NCI-H69 (cell line): ENCODE results near the gene BRAT1.

Experiments
- DNase-seq: peaks from one replicate; lab custom pipeline; 2025; lab: John Stamatoyannopoulos, UW

BRAT1 gene

DNA sequence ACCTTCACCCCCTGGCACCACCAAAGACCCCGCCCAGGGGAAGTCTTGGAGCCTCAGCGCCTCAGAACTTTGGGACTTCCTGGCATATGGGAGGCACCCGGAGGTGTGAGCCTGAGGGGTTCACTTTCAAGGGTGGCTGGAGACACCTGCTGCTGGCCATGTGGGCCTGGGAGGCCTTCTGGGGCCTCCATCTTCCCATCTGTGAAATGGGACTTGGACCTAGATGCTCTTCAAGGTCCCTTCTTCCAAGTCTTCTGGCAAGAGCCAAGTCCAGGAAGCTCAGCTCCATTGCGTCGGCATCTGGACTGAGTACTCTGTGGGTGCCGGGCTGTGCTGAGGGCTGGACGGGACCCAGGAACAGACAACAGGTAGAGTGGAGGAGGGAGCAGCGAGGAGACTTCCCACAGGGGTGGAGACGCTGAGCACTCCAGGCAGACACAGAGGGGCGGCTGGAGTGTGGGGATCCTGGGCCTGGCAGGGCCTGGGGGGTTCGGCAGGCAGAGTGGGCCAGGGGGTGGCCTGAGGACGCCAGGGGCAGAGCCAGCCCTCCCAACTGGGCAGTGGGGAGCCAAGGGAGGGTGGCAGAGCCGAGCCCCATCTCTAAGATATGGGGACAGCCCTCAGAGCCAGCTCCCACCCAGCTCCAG is 45.1 kb downstream of the BRAT1 start:
- DNase-seq, result no peak

GRCh38 chr7:2509298-2509906 is 45.9 kb downstream of the BRAT1 start:
- DNase-seq, result no peak

DNA sequence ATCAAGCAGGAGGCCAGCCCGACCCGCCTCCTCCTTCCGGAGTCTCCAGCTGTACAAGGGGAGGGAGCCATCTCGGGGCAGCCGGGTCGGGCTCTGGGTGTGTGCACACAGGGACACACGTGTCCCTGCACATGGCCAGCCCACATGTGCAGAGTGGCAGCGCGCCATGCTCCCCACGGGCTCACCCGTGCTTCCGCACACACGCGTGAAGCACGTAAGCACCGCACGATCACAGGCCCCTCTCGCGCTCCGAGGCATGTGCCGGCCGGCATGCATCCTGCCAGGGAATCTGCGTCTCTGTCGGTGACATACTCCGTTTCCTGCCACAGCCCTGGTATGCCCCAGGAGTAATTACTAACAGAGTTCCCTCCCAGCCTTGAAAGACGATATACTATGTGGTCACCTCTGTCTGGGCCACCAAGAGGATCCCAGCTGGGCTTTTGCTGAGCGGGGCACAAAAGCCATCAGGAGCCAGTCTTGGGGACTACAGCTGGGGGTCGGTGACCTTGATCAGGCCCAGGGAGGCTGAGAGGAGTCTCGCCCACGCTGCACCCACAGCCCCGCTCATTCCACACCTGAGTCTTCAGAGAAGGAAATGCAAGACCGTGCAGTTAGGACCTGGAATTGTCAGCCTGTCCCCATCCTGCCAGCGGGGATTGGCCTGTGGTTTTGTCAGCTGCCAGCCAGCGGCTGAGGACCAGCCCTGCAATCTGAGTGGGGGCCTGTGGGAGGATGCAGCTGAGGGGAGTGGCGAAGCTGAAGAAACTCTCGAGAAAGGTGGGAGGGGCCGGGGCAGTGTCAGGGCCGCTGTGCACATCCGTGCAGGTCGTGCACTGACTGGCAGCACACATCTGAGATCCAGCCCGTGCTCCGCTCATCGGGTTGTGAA is 46.8 kb downstream of the BRAT1 start:
- DNase-seq, result peak; percentile 24

DNA sequence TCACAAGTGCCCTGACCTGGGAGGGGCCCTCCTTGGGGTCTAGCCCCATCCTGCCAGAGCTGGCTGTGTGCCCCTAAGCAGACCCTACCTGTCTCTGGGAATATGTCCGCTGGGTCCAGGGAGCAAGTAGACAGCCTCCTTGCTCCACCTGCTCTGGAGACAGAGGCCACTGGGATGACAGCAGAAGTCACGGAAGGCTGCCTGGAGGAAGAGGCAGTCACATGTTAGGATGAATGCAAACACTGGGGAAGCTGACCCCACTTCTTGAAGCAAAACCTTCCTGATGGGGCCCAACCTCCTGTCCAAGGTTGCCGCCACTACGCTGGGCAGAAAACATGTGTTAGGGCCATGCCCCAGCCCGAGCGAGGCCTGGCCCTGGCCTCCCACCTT is 47.4 kb downstream of the BRAT1 start:
- DNase-seq, result no peak

DNA sequence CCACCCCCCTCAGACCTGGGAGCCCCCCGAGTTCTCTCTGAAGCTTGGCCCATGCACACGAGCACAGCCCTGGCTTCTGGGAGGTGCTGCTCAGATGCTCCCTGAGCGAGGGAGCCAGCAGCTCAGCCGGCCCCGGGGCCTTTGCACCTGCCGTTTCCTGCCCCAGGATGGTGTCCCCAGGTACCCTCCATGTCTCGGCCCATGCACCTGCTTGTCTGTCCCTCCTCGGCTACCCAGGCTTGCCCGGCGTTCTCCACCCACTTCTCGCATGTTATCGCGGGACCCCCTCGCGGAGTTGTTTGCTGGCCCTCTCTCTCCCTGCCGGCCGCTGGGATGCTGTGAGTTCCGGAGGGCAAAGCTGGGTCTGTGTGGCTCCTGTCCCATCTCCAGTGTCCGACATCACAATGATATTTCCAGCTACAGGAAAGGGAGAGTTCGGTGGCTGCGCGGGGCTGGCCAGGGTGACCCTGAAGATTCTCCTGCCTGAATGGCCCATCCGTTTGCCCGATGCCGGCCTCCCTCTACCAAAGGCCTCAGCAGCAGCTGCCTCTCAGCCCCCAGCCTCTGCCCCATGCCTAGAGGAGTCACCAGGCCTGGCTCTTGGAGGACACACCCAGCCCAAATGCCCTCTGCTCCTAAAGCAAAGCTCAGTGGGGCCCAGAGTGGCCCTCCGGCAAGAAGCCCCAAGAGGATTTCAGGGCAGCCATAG is 48.0 kb downstream of the BRAT1 start:
- DNase-seq, result no peak

DNA sequence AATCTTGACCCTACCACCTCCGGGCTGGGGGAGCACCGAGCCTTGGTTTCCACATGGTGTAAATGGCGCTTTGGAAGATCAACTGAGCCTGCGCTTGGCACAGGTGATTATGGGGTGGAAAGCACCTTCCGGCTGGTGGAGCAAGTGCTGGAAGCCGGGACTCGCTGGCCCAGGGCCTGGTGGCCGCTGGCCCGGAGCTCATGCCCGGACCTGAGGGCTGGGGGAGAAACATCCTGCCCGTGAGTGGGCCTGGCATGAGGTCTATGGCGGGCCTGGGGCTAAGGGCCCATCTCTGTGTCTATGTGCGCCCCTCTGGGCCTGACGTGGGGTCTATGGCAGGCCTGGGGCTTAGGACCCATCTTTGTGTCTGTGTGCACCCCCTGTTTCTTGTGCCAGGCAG is 49.9 kb downstream of the BRAT1 start:
- no peak for DNase-seq

DNA sequence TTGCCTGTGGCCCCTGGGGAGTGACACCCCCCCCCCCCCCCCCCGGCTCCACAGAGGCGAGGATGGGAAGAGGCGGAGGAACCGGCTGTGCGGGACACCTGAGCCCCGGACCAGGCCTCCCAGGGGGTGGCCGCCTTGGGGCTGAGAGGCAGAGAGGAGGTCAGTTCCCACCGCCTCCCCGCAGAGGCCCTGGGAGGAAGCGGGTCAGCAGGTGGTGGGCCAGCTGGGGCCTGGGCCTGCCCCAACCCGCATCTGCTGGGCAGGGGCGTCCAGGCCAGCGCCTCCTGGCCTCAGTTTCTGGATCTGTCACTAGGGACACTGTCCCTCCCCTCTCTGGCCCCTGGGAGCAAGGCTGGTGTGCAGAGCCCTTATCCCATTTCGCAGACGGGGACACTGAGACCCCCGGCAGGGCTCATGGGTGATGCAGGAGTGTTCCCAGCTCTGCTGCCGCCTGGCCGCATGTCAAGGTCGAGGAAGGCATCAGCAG is 50.4 kb downstream of the BRAT1 start:
- peak; percentile 63 for DNase-seq

- DNase-seq, result no peak
Observed at GRCh38 chr7:2504128-2504888, 51.0 kb downstream of the BRAT1 start.

- DNase-seq, result no peak
Observed at GRCh38 chr7:2503056-2503941, 52.0 kb downstream of the BRAT1 start.

- no peak for DNase-seq
Observed at GRCh38 chr7:2502647-2502966, 52.7 kb downstream of the BRAT1 start.

DNA sequence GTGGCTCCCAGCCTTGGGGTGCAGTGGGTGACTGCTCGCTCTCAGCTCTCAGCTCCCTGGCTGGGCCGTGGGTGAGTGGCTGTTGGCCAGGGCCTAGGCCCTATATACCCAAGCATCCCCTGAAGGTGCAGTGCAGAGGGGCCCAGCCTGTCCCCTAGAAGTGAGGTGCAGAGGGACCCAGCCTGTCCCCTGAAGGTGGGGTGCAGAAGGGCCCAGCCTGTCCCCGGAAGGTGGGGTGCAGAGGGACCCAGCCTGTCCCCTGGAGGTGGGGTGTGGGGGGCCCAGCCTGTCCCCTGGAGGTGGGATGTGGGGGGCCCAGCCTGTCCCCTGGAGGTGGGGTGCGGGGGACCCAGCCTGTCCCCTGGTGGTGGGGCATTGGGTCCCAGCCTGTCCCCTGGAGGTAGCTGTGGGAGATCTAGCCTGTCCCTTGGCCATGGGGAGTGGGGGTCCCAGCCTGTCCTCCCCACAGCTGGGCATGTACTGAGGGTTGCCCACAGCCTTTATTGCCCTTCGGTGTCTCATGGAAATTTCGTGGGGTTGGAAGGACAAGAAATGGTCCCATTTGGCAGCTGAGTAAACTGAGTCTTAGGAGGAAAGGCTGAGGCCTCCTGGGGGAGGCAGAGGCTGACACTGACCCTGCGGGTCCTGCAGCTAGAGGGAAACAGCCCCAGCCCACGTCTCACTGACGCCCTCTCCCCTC is 53.2 kb downstream of the BRAT1 start:
- no peak for DNase-seq

DNA sequence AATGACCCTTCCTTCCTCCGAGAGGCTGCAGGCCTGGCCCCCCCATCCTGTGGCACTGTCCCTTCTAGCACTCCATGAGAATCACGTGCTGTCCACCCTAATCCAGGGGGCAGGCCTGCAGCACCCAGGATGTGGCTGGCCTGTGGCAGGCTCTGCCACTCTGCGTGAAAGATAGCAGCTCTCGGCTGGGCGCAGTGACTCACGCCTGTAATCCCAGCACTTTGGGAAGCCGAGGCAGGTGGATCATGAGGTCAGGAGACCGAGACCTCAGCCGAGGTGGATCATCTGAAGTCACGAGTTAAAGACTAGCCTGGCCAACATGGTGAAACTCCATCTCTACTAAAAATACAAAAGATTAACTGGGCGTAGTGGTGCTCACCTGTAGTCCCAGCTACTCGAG is 54.6 kb downstream of the BRAT1 start:
- DNase-seq, result no peak

DNA sequence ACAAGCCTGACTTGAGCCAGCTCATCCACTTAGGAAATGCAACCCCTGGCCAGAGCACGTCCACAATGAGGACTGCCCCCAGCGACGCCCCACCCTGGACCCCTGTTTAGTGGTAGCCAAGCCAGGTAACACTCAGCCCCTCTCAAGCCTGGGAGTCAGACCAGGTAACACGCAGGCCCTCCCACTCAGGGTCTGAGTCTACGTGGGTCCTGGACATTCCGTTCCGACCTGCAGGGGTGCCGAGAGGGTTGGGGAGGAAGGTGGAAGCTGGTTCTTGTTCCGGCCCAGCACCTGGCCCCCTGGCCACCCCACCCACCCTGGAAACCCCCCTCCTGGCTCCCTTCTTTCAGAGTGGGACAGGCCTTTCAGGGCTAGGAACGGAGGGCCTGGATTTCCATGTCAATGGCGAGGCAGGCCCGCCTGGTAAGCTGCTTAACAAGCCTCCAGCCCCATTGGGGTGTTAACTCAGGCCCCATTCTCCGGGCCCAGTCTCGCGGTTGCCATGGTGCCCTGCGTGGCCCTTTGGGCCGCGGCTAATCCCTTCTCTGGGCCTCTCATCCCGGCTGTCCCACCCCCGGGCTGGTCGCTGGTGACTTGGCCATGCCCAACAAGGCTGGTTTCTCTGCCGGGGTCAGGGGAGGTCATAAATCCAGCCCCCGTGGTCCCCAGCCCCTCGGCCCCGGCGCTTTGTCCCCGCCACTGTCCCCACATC is 55.4 kb downstream of the BRAT1 start:
- DNase-seq, result no peak

DNA sequence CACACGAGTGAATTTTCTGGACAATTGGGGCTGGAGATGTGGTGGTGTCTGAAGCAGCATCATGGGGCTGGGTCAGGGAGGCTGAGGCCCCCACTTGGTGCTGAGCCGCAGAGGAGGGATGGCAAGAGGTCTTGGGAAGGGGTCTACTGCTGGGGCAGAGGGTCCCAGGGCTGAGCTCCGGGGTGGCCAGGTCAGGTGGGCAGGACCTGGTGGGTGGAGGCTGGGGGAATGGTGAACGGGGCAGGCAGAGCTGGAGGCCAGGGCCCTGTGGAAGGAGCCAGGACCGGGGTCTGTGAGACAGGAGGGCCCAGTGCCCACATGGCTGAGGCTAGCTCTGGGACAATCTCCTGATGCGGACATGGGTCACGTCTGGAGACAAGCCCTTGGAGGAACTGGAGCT is 56.1 kb downstream of the BRAT1 start:
- DNase-seq, result no peak

DNA sequence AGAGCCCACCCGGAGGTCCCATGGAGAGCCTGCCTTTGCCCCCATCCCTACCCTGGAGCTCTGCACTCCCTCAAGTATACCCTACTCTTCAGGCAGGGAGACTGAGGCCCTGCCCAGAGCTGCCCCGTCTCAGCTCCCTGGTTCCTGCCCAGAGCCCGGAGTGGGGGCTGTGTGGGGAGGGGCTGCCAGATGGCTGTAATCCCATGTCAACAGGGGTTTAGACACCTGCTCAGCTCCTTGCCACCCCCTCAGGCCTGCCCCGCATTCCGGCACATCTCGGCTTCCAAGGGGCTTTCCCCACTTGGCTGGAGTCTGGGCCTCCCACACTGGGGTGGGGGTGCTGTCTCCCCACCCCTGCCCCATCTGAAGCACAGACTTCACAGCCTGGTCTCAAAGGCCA is 56.6 kb downstream of the BRAT1 start:
- DNase-seq, result no peak

- DNase-seq, result no peak
Observed at GRCh38 chr7:2497500-2498336, 57.6 kb downstream of the BRAT1 start.

DNA sequence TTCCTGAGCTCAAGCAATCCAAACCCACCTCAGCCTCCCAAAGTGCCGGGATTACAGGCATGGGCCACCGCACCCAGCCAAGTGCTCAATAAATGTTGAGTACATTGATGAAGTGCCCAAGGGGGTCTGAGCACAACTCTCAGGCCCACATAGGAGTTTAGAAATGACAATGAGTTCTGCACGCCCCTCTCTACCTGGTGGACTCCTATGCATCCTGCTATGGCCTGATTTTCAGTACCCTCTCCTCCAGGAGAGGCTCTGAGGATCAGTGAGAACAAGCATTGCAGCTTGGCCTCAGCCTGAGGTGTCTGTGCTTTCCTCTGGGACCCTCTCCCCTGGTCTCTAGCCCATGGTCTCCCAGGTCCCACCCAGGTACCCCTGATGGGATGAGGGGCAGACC is 58.3 kb downstream of the BRAT1 start:
- no peak for DNase-seq

DNA sequence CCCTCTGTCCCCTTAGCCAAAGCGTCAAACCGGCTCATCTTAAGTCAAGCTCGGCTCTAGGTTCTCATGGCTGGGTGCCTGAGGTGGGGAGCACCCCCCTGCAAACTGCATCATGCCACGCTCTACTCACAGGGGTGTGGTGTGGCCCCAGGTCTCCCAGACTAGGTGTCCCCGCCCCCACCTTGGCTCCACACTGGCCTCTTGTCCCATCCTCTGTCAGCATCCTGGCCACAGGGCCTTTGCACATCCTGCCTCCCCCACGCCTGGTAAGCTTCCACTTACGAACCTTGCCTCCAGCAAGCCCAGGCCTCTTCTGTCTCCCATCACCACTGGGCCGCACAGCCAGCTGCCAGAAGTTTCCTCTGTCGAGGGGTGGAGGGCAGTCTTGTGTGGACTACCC is 58.9 kb downstream of the BRAT1 start:
- DNase-seq, result no peak
